Stimulated activated CD8-positive, alpha-beta memory T cell treated with anti-CD3 and anti-CD28 coated beads, Interleukin-12 subunit alpha, Interleukin-12 subunit beta, amount 100 ng/mL, for 24 hours (primary cell): Measurements from ENCODE around the gene PTDSS2.
"Not testable (repeated sequence)": the region's sequence is repeated elsewhere in the genome, so short reads cannot be mapped to it uniquely, and the experiment has no call there.

Experiments used
- DNase-seq: peaks from one replicate; pipeline ENCODE4 v3.0.0-alpha.2; 2020; ENCODE audit errors: extremely low read depth

PTDSS2 gene

DNA sequence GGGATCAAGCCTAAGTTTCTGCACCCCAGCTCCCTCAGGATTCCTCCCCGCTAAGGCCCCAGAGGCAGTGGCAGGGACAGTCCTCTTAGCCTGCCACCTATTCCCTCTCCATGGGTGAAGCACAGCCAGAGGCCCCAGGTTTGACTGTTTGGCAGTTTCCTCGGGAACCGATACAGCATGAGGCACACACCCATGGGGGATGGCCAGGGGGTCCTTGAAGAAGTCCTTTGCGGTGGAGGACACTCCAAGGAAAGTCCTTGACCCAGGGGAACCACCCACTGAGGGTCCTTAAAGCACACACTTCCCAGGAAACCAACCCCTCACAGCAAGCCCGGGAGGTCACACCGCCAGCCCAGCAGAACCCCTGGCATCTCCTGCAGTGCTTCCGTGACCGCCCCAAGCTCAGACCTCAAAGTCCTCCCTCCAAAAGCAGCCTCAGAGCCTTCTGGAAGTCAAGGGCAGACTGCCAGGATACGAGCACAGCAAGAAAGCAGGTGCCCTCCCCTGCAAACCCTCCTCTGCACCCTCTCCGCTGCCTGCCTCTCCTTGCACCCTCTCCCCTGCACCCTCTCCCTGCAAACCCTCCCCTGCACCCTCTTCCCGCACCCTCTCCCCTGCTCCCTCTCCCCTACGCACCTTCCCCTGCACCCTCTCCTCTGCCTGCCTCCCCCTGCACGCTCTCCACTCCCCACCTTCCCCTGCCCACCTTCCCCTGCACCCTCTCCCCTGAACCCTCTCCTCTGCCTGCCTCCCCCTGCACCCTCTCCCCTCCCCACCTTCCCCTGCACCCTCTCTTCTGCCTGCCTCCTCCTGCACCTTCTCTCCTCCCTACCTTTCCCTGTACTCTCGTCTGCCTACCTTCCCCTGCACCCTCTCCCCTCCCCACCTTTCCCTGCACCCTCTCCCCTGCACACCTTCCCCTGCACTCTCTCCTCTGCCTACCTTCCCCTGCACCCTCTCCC is 36.7 kb upstream of the PTDSS2 start:
- DNase-seq = no peak

- no peak for DNase-seq
These were observed 35.7 kb upstream of the PTDSS2 start for GRCh38 chr11:414318-414857.

- no peak for DNase-seq
These were observed 34.4 kb upstream of the PTDSS2 start for GRCh38 chr11:415640-416041.

GRCh38 chr11:416051-416756 is 33.9 kb upstream of the PTDSS2 start:
- DNase-seq = no peak

- no peak for DNase-seq
These were observed 33.1 kb upstream of the PTDSS2 start for GRCh38 chr11:416757-417621.

GRCh38 chr11:417652-418342 is 32.3 kb upstream of the PTDSS2 start:
- no peak for DNase-seq

DNA sequence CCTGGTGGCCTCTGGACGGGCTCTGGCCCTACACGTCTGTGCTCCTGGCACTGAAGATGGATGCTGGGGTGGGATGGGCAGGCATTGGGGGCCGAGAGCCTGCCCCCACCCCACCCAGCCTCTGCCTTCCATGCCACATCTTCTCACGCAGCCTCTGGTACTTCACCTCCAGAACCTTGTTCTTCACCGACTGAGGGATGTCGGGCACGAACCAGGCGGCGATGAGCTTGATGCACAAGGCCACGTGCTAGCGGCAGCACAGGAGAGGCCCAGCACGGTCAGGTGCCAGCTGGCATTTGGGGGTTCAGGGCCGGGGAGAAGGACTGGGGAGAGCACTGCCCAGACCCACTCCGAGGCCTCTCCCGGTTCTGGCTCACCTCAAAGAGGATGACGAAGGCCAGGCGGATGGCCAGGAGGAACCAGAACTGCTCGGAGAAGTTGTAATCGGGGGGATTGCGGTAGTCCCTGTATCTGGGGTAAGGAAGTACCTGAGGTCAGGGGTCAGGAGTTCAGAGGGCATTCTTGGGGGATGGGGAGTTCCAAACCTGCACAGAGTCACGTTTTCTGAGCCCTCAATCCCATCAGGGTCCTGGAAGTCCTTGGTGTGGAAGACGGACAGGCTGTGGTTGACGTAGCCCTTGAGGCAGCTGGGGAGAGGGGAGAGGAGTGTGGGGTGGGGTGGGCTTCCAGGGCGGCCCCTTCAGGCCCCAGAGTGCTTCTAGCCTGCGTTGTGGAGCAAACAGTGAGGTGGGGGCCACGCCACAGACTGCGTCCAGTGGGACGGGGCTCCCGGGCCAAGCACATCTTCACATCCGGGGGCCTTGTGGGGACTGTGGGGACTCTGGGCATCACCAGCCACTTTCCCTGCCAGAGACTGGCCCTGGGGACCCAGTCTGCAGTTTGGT is 31.5 kb upstream of the PTDSS2 start:
- no peak for DNase-seq

DNA sequence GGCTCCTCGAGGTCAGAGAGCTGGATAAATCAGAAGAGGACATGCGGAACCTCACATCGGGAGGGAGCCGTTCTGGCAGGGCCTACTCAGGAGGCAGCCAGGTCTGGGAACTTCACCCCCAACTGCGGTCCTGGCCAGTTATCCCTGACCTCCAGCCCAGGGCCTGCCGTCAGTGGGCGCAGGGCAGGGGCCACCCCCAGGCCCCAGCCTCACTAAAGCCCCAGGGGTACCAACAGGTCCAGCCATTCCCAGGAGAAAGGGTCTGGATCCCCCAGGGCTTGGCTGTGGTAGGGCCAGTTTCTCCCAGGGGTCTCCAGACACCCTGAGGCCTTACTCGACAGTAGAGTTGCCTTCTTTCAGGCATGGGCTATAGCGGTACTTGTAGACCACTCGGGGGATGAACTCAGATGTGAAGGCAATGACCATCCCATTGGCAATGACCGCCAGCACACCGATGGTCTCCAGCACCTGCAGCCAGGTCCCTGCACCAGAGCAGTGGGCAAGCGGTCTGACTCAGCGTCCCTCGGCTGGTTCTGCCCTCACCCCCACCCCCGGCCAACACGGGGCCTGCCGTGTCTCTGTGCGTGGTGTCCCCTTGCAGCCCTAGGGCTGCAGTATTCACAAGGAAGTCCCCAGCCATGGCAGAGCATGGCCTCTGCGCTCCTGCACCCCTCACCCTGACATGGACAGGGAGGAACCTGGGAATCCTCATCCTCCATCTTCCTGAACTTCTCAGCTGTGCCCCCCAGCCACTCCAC is 30.7 kb upstream of the PTDSS2 start:
- no peak for DNase-seq

GRCh38 chr11:420054-420910 is 29.8 kb upstream of the PTDSS2 start:
- no peak for DNase-seq

- DNase-seq = no peak
These were observed 29.2 kb upstream of the PTDSS2 start for GRCh38 chr11:420911-421321.

- no peak for DNase-seq
These were observed 27.8 kb upstream of the PTDSS2 start for GRCh38 chr11:422249-422656.

- no peak for DNase-seq
These were observed 25.8 kb upstream of the PTDSS2 start for GRCh38 chr11:424232-424631.

- not testable (repeated sequence) for DNase-seq
These were observed 25.3 kb upstream of the PTDSS2 start for GRCh38 chr11:424766-425165.

GRCh38 chr11:425301-425700 is 24.8 kb upstream of the PTDSS2 start:
- no peak for DNase-seq

GRCh38 chr11:426851-427250 is 23.2 kb upstream of the PTDSS2 start:
- DNase-seq = no peak

- no peak for DNase-seq
These were observed 21.8 kb upstream of the PTDSS2 start for GRCh38 chr11:428295-428694.

DNA sequence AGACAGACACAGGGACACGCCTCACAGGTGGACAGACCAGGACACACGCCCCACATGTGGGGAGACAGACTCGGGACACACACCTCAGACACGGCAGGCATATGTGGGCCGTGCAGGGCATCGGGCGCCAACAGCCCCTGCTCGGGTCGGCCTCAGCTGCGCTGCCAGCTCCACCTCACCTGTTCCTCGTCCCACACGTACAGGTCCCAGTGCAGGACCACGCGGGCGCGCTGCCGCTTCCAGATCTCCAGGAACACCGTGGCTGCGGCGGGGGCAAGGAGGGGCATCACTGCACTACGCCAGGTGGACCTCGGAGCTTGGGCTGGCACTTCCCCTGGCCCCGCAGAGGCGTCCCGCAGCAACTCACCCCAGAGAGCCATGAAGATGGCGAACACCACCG is 20.7 kb upstream of the PTDSS2 start:
- DNase-seq = no peak

DNA sequence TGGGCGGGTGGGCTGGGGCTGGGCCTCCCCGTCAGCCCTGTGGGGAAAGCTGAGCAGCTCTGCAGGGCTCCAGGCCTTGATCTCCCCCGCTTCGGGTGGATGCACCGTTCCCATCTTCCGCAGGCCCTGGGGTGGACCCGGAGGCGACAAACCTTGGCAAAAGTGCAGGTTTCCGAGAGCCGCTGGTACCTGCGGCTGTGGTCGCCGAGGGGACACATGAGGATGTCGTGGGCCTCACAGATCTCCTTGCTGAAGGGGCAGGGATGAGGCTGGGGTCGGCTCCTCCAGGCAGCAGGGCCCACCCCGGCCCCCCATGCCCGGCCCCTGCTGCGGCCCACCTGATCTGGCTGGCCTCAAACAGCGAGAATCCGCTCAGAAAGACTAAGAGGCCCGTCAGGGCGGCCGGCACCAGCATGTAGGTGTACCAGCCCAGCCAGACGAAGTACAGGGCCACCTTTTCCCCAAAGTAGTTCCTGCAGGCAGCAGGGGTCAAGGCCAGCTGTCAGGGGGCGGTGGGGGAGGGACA is 20.1 kb upstream of the PTDSS2 start:
- no peak for DNase-seq
